Right lobe of liver (tissue), 6 donors: ENCODE measurements around the gene PTCH2. TPM values are rescaled to one million over a fixed set of nuclear protein-coding genes. Genes with fewer than 3 reads are reported as not detected.

Experiments used
- ATAC-seq, 4 donors: fragments of 200-7000 bp; cut with Tn5 transposase; one replicate each; pipeline ENCODE4 v1.9.1; 2020; ENCODE audit warnings: mild to moderate bottlenecking in 4 of 4, moderate library complexity in 4 of 4
- DNase-seq, 3 donors: peaks; one replicate each; pipeline ENCODE4 v3.0.0-alpha.2; 2020
- H3K27ac ChIP-seq, 3 donors: fragments of 200-600 bp; one replicate each; pipeline ENCODE4 v1.8.0; 2022
- H3K27me3 ChIP-seq, 2 donors: fragments of 200-600 bp; one replicate each; pipeline ENCODE4 v1.8.0; 2022
- H3K36me3 ChIP-seq, 4 donors: fragments of 200-600 bp; sonication (generic) in 1 of 4; one replicate each; pipeline versions ENCODE4 v1.5.1 to v1.8.0; 2017 to 2022; ENCODE audit warnings: control low read depth in 1 of 4
- H3K4me1 ChIP-seq, 4 donors: fragments of 200-600 bp; sonication (generic) in 1 of 4; one replicate each; pipeline versions ENCODE4 v1.5.1 to v1.8.0; 2017 to 2022; ENCODE audit warnings: control low read depth in 1 of 4
- H3K4me3 ChIP-seq, 3 donors: fragments of 200-600 bp; one replicate each; pipeline ENCODE4 v1.8.0; 2022
- H3K9me3 ChIP-seq, 4 donors: fragments of 200-600 bp; sonication (generic) in 1 of 4; one replicate each; pipeline versions ENCODE4 v1.5.1 to v1.8.0; 2017 to 2022; ENCODE audit warnings: control low read depth in 1 of 4
- POLR2A ChIP-seq: fragments of 450-650 bp; IDR thresholded peaks from one replicate; pipeline ENCODE4 v1.6.1; 2017; ENCODE audit warnings: antibody characterized with exemption, mild to moderate bottlenecking
- WGBS: methylation state at CpG from one replicate; pipeline ENCODE4 v1.1.6; 2018; ENCODE audit warnings: low coverage, low lambda C conversion rate; ENCODE audit not compliant: insufficient coverage; ENCODE audit errors: missing lambda C conversion rate; 5-methylcytosine and 5-hydroxymethylcytosine counted together
- intact Hi-C, 2 donors: fragments of 100-400 bp; cut with DNase I; formaldehyde crosslinking; loops; one replicate each; pipeline versions ENCODE4 v1.11.2 to v1.14.1; 2022
- total RNA-seq, 6 experiments: library from RNA; depleted of rRNA in 2 of 6; stranded (reverse); fragments of >200 nt in 2 of 6; fragmentation: NEBNext Ultra II Directional in 3 of 6; extraction: Animal tissue kit (Norgen Biotek cat#: 25700) in 3 of 6; gene quantifications; one replicate each; pipeline versions ENCODE4 v1.1.0 to v1.2.4, GENCODE V29; 2016 to 2023
- TF ChIP-seq, protein P1 (sequence below), 4 donors: fragments of 200-600 bp in 3 of 4; fragments of 450-650 bp in 1 of 4; IDR thresholded peaks; one replicate each; pipeline versions ENCODE4 v1.5.1 to v1.8.0; 2016 to 2022; ENCODE audit warnings: antibody characterized with exemption in 4 of 4, mild to moderate bottlenecking in 2 of 4
- donor health status: DM: no; HTN: yes; CAD: no.
- donor health status: DM: no; HTN: no; CAD: no.
- donor health status: DM: no; HTN: no; CAD: no.
- donor health status: DM: no; HTN: yes; CAD: no.
- donor health status: DM: no; HTN: yes; CAD: no.

Gene PTCH2
- total RNA-seq, 6 experiments from 2014 or later: 0.19 to 0.68 (median 0.35) TPM

DNA sequence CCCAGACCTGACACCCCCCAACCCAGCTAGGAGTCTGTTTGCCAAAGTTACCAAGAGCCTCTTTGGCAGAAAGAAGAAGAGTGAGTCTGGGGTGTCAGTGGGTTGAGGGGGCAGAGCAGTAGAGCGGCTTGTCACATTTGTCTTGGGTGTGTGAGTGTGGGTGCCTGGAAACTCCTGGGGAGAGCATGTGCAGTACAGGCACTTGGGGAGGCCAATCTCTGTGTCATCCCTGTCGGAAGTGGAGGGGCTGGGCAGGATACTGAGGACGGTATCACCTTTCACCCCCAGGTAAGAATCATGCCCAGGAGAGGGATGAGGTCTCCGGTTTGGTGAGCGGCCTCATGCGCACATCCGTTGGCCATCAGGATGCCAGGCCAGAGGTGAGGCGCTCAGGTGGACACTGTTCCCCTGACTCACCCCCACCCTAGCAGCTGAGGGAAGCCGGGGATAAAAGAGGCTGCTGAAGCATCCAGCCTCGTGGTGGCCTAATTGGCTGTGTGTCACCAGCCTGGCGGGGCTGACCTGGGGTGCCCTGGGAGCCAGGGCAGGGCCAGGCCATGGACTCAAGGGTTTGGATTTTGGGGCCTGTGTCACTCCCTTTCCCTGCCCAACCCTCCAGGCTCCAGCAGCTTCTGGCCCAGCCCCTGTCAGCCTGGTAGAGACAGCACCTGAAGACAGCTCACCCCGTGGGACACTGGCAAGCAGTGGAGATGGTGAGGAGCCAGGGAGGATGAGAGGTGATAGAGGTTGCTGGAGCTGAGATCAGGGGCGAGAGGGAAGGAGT lies 39.5 kb downstream of the PTCH2 start:
- DNase-seq: peak in 1 of 3 donors; percentile 46
- intact Hi-C loops: no loop called here

GRCh38 chr1:44803062-44803311 lies 40.1 kb downstream of the PTCH2 start:
- no peak for TF ChIP-seq POLR2A
- TF ChIP-seq, protein P1, sequence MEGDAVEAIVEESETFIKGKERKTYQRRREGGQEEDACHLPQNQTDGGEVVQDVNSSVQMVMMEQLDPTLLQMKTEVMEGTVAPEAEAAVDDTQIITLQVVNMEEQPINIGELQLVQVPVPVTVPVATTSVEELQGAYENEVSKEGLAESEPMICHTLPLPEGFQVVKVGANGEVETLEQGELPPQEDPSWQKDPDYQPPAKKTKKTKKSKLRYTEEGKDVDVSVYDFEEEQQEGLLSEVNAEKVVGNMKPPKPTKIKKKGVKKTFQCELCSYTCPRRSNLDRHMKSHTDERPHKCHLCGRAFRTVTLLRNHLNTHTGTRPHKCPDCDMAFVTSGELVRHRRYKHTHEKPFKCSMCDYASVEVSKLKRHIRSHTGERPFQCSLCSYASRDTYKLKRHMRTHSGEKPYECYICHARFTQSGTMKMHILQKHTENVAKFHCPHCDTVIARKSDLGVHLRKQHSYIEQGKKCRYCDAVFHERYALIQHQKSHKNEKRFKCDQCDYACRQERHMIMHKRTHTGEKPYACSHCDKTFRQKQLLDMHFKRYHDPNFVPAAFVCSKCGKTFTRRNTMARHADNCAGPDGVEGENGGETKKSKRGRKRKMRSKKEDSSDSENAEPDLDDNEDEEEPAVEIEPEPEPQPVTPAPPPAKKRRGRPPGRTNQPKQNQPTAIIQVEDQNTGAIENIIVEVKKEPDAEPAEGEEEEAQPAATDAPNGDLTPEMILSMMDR (IDR thresholded peaks at IDR 0.05): no peak
- no peak overlapping the region for H3K4me3 ChIP-seq
- H3K27ac ChIP-seq: no peak overlapping the region
- WGBS: 93% methylated on average over 7 of the region's 9 CpGs
- ATAC-seq (no peak), DNase-seq (no peak)
- H3K36me3 ChIP-seq: peaks cover 0 to 13% (median 1%) of the 10 kb centered on the region in 4 donors
- peaks cover 2 to 29% (median 13%) of the 10 kb centered on the region in 4 donors for H3K4me1 ChIP-seq
- intact Hi-C loops: no loop called here
- no peaks in the 10 kb centered on the region for H3K9me3 ChIP-seq
- H3K27me3 ChIP-seq: no peaks in the 10 kb centered on the region

More for the DNA sequence above, 39.5 kb downstream of the PTCH2 start:
- Histone ChIP-seq H3K9me3 (no peaks in the 10 kb centered on the region), H3K27ac (no peak overlapping the region), H3K4me3 (no peak overlapping the region), H3K27me3 (no peaks in the 10 kb centered on the region), H3K36me3 (peaks cover 0 to 13% (median 1%) of the 10 kb centered on the region in 4 donors), H3K4me1 (peaks cover 2 to 34% (median 18%) of the 10 kb centered on the region in 4 donors)
- no peak for TF ChIP-seq POLR2A
- TF ChIP-seq, protein P1 (IDR thresholded peaks at IDR 0.05): no peak
- 69% methylated on average over 4 of the region's 13 CpGs for WGBS
- ATAC-seq: no peak

DNA sequence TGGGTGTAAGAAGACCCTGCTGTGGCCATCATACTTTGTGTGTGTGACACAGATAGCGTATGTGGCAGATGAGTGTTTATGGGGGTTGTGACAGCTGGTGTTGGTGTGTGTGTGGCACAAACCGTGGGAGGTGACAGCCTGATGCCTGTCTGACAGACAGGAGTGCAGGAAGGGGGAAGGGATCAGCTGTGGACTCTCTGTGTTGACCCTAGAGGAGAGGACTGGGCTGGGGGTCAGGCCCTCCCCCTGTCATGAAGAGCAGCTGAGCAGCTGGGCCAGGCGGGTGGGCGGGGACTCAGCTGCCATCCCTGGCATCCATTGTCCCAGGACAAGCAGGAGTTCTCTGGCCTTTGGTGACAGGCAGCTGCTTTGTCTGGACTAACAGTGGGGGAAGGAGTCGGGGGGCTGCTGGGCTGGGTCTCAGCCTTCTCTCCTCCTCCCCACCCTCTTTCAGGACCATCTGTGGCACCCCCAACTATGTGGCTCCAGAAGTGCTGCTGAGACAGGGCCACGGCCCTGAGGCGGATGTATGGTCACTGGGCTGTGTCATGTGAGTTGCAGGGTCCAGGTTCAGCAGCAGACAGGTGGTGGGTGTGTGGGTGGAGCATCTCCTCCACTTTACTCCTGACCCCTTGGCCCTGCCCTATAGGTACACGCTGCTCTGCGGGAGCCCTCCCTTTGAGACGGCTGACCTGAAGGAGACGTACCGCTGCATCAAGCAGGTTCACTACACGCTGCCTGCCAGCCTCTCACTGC lies 40.6 kb downstream of the PTCH2 start:
- Histone ChIP-seq H3K4me3 (no peak overlapping the region), H3K36me3 (peaks cover 0 to 13% (median 1%) of the 10 kb centered on the region in 4 donors), H3K27ac (no peak overlapping the region), H3K9me3 (no peaks in the 10 kb centered on the region), H3K4me1 (peaks cover 2 to 24% (median 10%) of the 10 kb centered on the region in 4 donors), H3K27me3 (no peaks in the 10 kb centered on the region)
- peak in 1 of 3 donors; percentile 56 for DNase-seq
- no peak for ATAC-seq
- intact Hi-C loops: no loop called here
- TF ChIP-seq, protein P1 (IDR thresholded peaks at IDR 0.05): no peak
- no peak for TF ChIP-seq POLR2A
- 57% methylated on average over 1 of the region's 13 CpGs for WGBS

GRCh38 chr1:44801491-44802305 lies 41.4 kb downstream of the PTCH2 start:
- peak in 1 of 3 donors; percentile 58 for DNase-seq
- H3K4me1 ChIP-seq: peaks cover 2 to 16% (median 5%) of the 10 kb centered on the region in 4 donors
- H3K4me3 ChIP-seq: peak overlapping the region in 1 of 3 donors; percentile 86
- intact Hi-C loops: no loop called here
- peaks cover 0 to 13% (median 1%) of the 10 kb centered on the region in 4 donors for H3K36me3 ChIP-seq
- ATAC-seq: no peak
- WGBS: 55% methylated on average over 12 of the region's 13 CpGs
- TF ChIP-seq POLR2A: no peak
- TF ChIP-seq, protein P1 (IDR thresholded peaks at IDR 0.05): no peak
- no peaks in the 10 kb centered on the region for H3K27me3 ChIP-seq
- H3K9me3 ChIP-seq: no peaks in the 10 kb centered on the region
- H3K27ac ChIP-seq: no peak overlapping the region
